GM12873 (cell line): Measurements from ENCODE around the gene LRRC3C.

Experiments used
- TF ChIP-seq, protein P1 (sequence below): IDR thresholded peaks from 2 replicates; pipeline ENCODE4 v1.5.1; 2012; ENCODE audit warnings: low read depth, mild to moderate bottlenecking, moderate library complexity, low read length, control low read depth; ENCODE audit not compliant: insufficient read depth; ENCODE audit errors: missing control alignments

LRRC3C gene

DNA sequence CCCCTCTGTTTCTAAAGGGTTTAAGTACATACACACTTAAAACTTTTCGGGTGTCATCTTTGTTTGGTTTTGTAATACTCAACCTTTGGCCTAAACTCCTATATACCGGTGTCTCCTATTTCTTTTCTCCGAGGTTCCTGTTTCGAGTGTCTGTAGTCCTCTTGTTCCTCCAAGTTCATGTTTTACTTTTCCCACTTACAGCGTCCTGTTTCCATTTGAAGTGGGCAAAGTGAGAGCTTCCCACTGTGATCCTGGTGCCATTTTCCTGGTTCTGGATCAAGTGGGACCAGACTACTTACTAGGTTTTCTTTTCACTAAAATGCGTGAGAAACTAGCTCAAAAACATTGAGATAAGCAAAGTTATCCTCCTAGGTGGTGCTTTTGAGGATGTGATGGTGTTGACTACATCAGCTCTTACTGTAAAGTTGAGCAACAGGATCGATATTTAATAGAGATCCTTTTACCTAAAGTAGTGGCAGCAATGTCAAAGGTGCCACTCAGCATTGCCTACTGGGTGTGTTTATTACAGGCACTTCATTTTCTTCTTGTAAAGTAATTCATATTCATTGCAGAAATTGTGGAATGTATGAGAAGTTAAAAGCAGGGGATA is 54.3 kb downstream of the LRRC3C start:
- TF ChIP-seq, protein P1, sequence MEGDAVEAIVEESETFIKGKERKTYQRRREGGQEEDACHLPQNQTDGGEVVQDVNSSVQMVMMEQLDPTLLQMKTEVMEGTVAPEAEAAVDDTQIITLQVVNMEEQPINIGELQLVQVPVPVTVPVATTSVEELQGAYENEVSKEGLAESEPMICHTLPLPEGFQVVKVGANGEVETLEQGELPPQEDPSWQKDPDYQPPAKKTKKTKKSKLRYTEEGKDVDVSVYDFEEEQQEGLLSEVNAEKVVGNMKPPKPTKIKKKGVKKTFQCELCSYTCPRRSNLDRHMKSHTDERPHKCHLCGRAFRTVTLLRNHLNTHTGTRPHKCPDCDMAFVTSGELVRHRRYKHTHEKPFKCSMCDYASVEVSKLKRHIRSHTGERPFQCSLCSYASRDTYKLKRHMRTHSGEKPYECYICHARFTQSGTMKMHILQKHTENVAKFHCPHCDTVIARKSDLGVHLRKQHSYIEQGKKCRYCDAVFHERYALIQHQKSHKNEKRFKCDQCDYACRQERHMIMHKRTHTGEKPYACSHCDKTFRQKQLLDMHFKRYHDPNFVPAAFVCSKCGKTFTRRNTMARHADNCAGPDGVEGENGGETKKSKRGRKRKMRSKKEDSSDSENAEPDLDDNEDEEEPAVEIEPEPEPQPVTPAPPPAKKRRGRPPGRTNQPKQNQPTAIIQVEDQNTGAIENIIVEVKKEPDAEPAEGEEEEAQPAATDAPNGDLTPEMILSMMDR, result no peak

DNA sequence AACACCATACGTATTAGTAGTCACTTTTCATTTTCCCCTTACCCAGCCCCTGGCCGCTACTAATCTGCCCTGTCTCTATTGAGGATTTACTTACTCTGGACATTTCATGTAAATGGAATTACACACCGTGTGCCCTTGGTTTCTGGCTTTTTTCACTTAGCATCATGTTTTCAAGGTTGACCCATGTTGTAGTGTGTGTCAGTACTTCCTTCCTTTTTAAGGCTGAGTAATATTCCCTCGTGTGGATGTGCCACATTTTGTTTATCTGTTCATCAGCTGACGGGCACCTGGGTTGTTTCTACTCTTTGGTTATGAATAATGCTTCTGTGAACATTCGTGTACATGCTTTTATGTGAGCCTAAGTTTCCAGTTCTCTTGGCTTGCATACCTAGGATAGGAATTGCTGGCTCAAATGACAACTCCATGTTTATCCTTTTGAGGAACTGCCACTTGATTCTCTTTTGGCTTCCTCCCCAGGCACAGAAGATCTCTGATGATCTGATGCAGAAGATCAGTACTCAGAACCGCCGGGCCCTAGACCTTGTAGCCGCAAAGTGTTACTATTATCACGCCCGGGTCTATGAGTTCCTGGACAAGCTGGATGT is 60.8 kb downstream of the LRRC3C start:
- TF ChIP-seq, protein P1, result no peak

DNA sequence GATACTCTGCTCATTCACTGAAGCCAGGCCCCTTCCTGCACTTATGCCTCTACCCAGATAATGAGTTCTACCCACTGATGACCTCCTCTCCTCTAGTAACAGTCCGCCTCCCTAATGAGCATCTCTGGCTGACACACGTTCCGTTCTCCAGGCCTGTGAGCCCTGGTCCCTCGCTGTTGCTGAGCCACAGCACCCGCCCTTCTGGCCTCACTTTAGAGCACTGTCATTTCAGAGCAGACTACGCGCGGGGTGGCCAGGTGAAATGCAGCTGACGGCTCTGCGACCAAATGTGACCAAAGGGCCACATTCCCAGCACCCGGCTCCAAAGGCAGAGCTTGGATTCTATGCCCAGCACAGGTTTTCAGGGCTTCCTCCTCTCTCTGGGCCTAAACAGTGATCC is 66.9 kb downstream of the LRRC3C start:
- TF ChIP-seq, protein P1, result no peak
